K562 (cell line): ENCODE measurements around the gene HDAC9. TPM values are rescaled to one million over a fixed set of nuclear protein-coding genes. Genes with fewer than 3 reads are reported as not detected.

Experiments used
- CREB3L1 ChIP-seq: fragments of 450-650 bp; IDR thresholded peaks from 2 replicates; pipeline ENCODE4 v1.6.1; 2014; ENCODE audit warnings: low read depth, mild to moderate bottlenecking, moderate library complexity, borderline replicate concordance
- HDAC3 ChIP-seq: fragments of 450-650 bp; IDR thresholded peaks from 2 replicates; pipeline ENCODE4 v1.6.1; 2018; ENCODE audit warnings: borderline replicate concordance, mild to moderate bottlenecking, moderate library complexity; ENCODE audit not compliant: partially characterized antibody
- L3MBTL2 ChIP-seq: fragments of 450-650 bp; IDR thresholded peaks from 2 replicates; pipeline ENCODE4 v1.6.1; 2016; ENCODE audit warnings: mild to moderate bottlenecking, moderate library complexity
- LARP7 ChIP-seq: fragments of 450-650 bp; IDR thresholded peaks from 2 replicates; pipeline ENCODE4 v1.6.1; 2016
- MED1 ChIP-seq: sonication (generic); formaldehyde crosslinking; IDR thresholded peaks from 2 replicates; pipeline ENCODE4 v1.8.1; 2023; ENCODE audit warnings: missing genetic modification reagents, borderline replicate concordance
- RBM14 ChIP-seq: fragments of 200-400 bp; formaldehyde crosslinking; IDR thresholded peaks from 2 replicates; pipeline ENCODE4 v1.6.1; 2018; ENCODE audit warnings: low read depth, mild to moderate bottlenecking, low read length, moderate library complexity, borderline replicate concordance; ENCODE audit not compliant: insufficient read depth
- ZNF347 ChIP-seq: fragments of 450-650 bp; formaldehyde crosslinking; IDR thresholded peaks from 2 replicates; pipeline ENCODE4 v1.4.0; 2020; ENCODE audit warnings: low read depth, mild to moderate bottlenecking, moderate library complexity
- ZNF445 ChIP-seq: fragments of 250-450 bp; sonication (Bioruptor Pico); IDR thresholded peaks from 2 replicates; pipeline ENCODE4 v1.4.0; 2020; ENCODE audit warnings: low read depth, mild to moderate bottlenecking, moderate library complexity
- ZSCAN29 ChIP-seq: fragments of 450-650 bp; IDR thresholded peaks from 2 replicates; pipeline ENCODE4 v1.6.1; 2017
- polyA plus RNA-seq, 8 experiments: library from polyadenylated mRNA; depleted of rRNA in 4 of 8; stranded (reverse) in 5 of 8; unstranded in 3 of 8; fragments of >200 nt; fragmentation: Nextera tagmentation in 2 of 8; fragmentation: Illumina TruSeq in 1 of 8; extraction: Ambion mirVana in 2 of 8; extraction: Trizol in 1 of 8; gene quantifications; 2 replicates each; pipeline versions ENCODE4 v1.2.1 to v1.2.3, GENCODE V29; 2011 to 2014; ENCODE audit warnings: inconsistent platforms in 1 of 8, missing spikeins in 1 of 8
- total RNA-seq, 7 experiments: library from RNA; depleted of rRNA in 6 of 7; stranded (reverse); fragments of >200 nt in 6 of 7; fragmentation: Illumina TruSeq in 2 of 7; extraction: Trizol in 2 of 7; gene quantifications; 2 replicates each; pipeline versions ENCODE4 v1.2.1 to v1.2.3, GENCODE V29; 2011 to 2021; ENCODE audit warnings: low replicate concordance in 1 of 7
- TF ChIP-seq, protein P1 (sequence below), 3 experiments: IDR thresholded peaks in 2 of 3; conservative IDR thresholded peaks in 1 of 3; 2 replicates each; pipeline ENCODE4 v1.5.1; 2011 to 2012; ENCODE audit warnings: low read length in 3 of 3, mild to moderate bottlenecking in 3 of 3, control low read depth in 2 of 3, improper control_type of control experiment in 1 of 3, inconsistent platforms in 1 of 3, low read depth in 1 of 3, mixed read lengths in 1 of 3, moderate library complexity in 1 of 3; ENCODE audit not compliant: insufficient read depth in 2 of 3

The HDAC9 gene
- total and polyA plus RNA-seq, 9 of the 15 experiments (the other 6 are each of a cell fraction or from before 2014, with no cell fraction given) = 0.08 to 0.91 (median 0.33) TPM

GRCh38 chr7:18890885-18891621 lies 395.5 kb downstream of the HDAC9 start (continued):
- TF ChIP-seq, protein P1, sequence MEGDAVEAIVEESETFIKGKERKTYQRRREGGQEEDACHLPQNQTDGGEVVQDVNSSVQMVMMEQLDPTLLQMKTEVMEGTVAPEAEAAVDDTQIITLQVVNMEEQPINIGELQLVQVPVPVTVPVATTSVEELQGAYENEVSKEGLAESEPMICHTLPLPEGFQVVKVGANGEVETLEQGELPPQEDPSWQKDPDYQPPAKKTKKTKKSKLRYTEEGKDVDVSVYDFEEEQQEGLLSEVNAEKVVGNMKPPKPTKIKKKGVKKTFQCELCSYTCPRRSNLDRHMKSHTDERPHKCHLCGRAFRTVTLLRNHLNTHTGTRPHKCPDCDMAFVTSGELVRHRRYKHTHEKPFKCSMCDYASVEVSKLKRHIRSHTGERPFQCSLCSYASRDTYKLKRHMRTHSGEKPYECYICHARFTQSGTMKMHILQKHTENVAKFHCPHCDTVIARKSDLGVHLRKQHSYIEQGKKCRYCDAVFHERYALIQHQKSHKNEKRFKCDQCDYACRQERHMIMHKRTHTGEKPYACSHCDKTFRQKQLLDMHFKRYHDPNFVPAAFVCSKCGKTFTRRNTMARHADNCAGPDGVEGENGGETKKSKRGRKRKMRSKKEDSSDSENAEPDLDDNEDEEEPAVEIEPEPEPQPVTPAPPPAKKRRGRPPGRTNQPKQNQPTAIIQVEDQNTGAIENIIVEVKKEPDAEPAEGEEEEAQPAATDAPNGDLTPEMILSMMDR (IDR thresholded peaks at IDR 0.05 in 2 of 3, conservative IDR thresholded peaks at IDR 0.05 in 1 of 3; ENCODE audit: insufficient read depth in 2 of 3, low read depth in 1 of 3, low read length in 3 of 3) = no peak
- TF ChIP-seq ZNF445 (CRISPR knock-in tag) (no peak), RBM14 (no peak), CREB3L1 (no peak), ZSCAN29 (no peak), MED1 (no peak), L3MBTL2 (no peak), ZNF347 (CRISPR knock-in tag) (no peak), LARP7 (no peak), HDAC3 (no peak)
- TF ChIP-seq, all 486 proteins: peak for 0
